H1 (cell line): Measurements from ENCODE around the gene AKR1B15. TPM values are rescaled to one million over a fixed set of nuclear protein-coding genes. Genes with fewer than 3 reads are reported as not detected.

Experiments used
- CTCF ChIA-PET: fragments of 300-600 bp; sonication (Branson Sonifier 250); formaldehyde crosslinking; loops from one replicate; lab custom pipeline; 2021; ENCODE audit not compliant: partially characterized antibody; lab: Charles Lee
- POLR2A ChIA-PET: fragments of 300-600 bp; sonication (Branson Sonifier 250); formaldehyde crosslinking; loops from one replicate; lab custom pipeline; 2021; ENCODE audit warnings: inconsistent platforms; ENCODE audit not compliant: partially characterized antibody; lab: Charles Lee
- DNase-seq, 2 experiments: peaks; one replicate each; pipeline versions ENCODE4 v3.0.0 to v3.0.0-alpha.2; 2010 to 2022; ENCODE audit warnings: low spot score in 2 of 2, low read depth in 1 of 2, mixed read lengths in 1 of 2
- FAIRE-seq: peaks from 2 replicates; lab custom pipeline; 2011; peaks lifted over from hg19 to GRCh38; lab: Jason Lieb, UNC
- H2AFZ ChIP-seq: 2 replicates; pipeline ENCODE4 v1.8.1; 2012; ENCODE audit warnings: low read length, inconsistent platforms
- H2AK5ac ChIP-seq: 2 replicates; pipeline ENCODE4 v1.6.1; 2013; ENCODE audit warnings: low read depth, low read length
- H2BK120ac ChIP-seq: replicated peaks from 2 replicates; pipeline ENCODE3; 2013; ENCODE audit warnings: low read depth, low read length, inconsistent platforms
- H2BK12ac ChIP-seq: 2 replicates; pipeline ENCODE4 v1.6.1; 2013; ENCODE audit warnings: low read depth, low read length
- H2BK15ac ChIP-seq: 2 replicates; pipeline ENCODE4 v1.6.1; 2013; ENCODE audit warnings: low read length
- H2BK20ac ChIP-seq: 2 replicates; pipeline ENCODE4 v1.6.1; 2013; ENCODE audit warnings: low read length
- H2BK5ac ChIP-seq: 2 replicates; pipeline ENCODE4 v1.6.1; 2013; ENCODE audit warnings: low read depth, low read length
- H3K14ac ChIP-seq: 2 replicates; pipeline ENCODE4 v1.6.1; 2013; ENCODE audit warnings: inconsistent platforms; ENCODE audit not compliant: insufficient read length
- H3K18ac ChIP-seq: 2 replicates; pipeline ENCODE4 v1.6.1; 2013; ENCODE audit warnings: low read length; ENCODE audit errors: extremely low read depth
- H3K23ac ChIP-seq: 2 replicates; pipeline ENCODE4 v1.6.1; 2013; ENCODE audit warnings: inconsistent platforms; ENCODE audit not compliant: insufficient read length
- H3K23me2 ChIP-seq: 2 replicates; pipeline ENCODE4 v1.6.1; 2013; ENCODE audit warnings: low read depth, low read length
- H3K27ac ChIP-seq: 2 replicates; pipeline ENCODE4 v1.6.1; 2011; ENCODE audit warnings: low read depth, low read length, inconsistent platforms
- H3K27me3 ChIP-seq, 4 experiments: replicated peaks in 1 of 4; 1 replicate in 1 of 4; 2 replicates in 3 of 4; pipeline versions ENCODE4 v1.6.1 to v1.8.1; 2011 to 2013; ENCODE audit warnings: low read length in 3 of 4, mild to moderate bottlenecking in 3 of 4, inconsistent platforms in 2 of 4, mixed read lengths in 2 of 4, moderate library complexity in 1 of 4; ENCODE audit not compliant: control insufficient read depth in 3 of 4, insufficient read depth in 3 of 4; ENCODE audit errors: extremely low read depth in 1 of 4
- H3K36me3 ChIP-seq, 4 experiments: 2 replicates each; pipeline versions ENCODE4 v1.6.1 to v1.8.1; 2011 to 2013; ENCODE audit warnings: mild to moderate bottlenecking in 4 of 4, low read length in 3 of 4, moderate library complexity in 2 of 4, control low read depth in 1 of 4, inconsistent platforms in 1 of 4; ENCODE audit not compliant: insufficient read depth in 4 of 4, control insufficient read depth in 2 of 4
- H3K4ac ChIP-seq: replicated peaks from 2 replicates; pipeline ENCODE3; 2013; ENCODE audit warnings: low read length, low read depth, mixed read lengths, inconsistent platforms; ENCODE audit not compliant: insufficient read length
- H3K4me1 ChIP-seq, 4 experiments: replicated peaks in 1 of 4; 1 replicate in 1 of 4; 2 replicates in 3 of 4; pipeline versions ENCODE4 v1.6.1 to v1.8.1; 2011 to 2013; ENCODE audit warnings: low read length in 3 of 4, inconsistent platforms in 2 of 4, mixed read lengths in 1 of 4; ENCODE audit not compliant: insufficient read depth in 4 of 4, control insufficient read depth in 3 of 4
- H3K4me2 ChIP-seq, 2 experiments: 2 replicates each; pipeline versions ENCODE4 v1.6.1 to v1.8.1; 2011 to 2013; ENCODE audit warnings: low read depth in 2 of 2, low read length in 2 of 2, control low read depth in 1 of 2, inconsistent platforms in 1 of 2, mild to moderate bottlenecking in 1 of 2; ENCODE audit not compliant: insufficient read depth in 1 of 2
- H3K4me3 ChIP-seq, 4 experiments: fragments of 200-600, 300-600 bp in 1 of 4; sonication (generic), shearing (Covaris generic), sonication (Bioruptor Twin) in 1 of 4; 2 replicates each; pipeline versions ENCODE4 v1.5.1 to v1.8.1; 2011 to 2016; ENCODE audit warnings: low read length in 4 of 4, low read depth in 3 of 4, control low read depth in 2 of 4, inconsistent platforms in 2 of 4, mild to moderate bottlenecking in 2 of 4, mixed read lengths in 1 of 4, moderate library complexity in 1 of 4; ENCODE audit not compliant: insufficient read depth in 2 of 4; ENCODE audit errors: extremely low read depth in 1 of 4
- H3K56ac ChIP-seq: replicated peaks from 2 replicates; pipeline ENCODE3; 2013; ENCODE audit warnings: low read depth, mild to moderate bottlenecking, mixed read lengths, low read length, inconsistent platforms; ENCODE audit not compliant: insufficient read length
- H3K79me1 ChIP-seq: 2 replicates; pipeline ENCODE4 v1.6.1; 2013; ENCODE audit warnings: low read depth, low read length, control low read depth
- H3K79me2 ChIP-seq, 2 experiments: 2 replicates each; pipeline versions ENCODE4 v1.6.1 to v1.8.1; 2012 to 2013; ENCODE audit warnings: low read length in 2 of 2, mild to moderate bottlenecking in 2 of 2, inconsistent platforms in 1 of 2; ENCODE audit not compliant: insufficient read depth in 2 of 2, control insufficient read depth in 1 of 2
- H3K9ac ChIP-seq, 4 experiments: replicated peaks in 1 of 4; 1 replicate in 1 of 4; 2 replicates in 3 of 4; pipeline versions ENCODE4 v1.6.1 to v1.8.1; 2011 to 2013; ENCODE audit warnings: low read depth in 3 of 4, low read length in 3 of 4, control low read depth in 2 of 4, mild to moderate bottlenecking in 2 of 4, moderate library complexity in 2 of 4, inconsistent platforms in 1 of 4; ENCODE audit errors: extremely low read depth in 1 of 4
- H3K9me3 ChIP-seq, 2 experiments: 2 replicates each; pipeline versions ENCODE4 v1.6.1 to v1.8.1; 2012 to 2013; ENCODE audit warnings: mild to moderate bottlenecking in 2 of 2, moderate library complexity in 2 of 2, control low read depth in 1 of 2, inconsistent platforms in 1 of 2, low read depth in 1 of 2, low read length in 1 of 2, mixed read lengths in 1 of 2; ENCODE audit not compliant: insufficient read depth in 2 of 2
- H4K20me1 ChIP-seq, 2 experiments: replicated peaks in 1 of 2; 2 replicates each; pipeline versions ENCODE3 to v1.8.1; 2011 to 2013; ENCODE audit warnings: inconsistent platforms in 2 of 2, low read length in 2 of 2, mild to moderate bottlenecking in 1 of 2; ENCODE audit not compliant: insufficient read depth in 2 of 2, control insufficient read depth in 1 of 2
- H4K5ac ChIP-seq: 2 replicates; pipeline ENCODE4 v1.6.1; 2013; ENCODE audit warnings: low read length, low read depth, mixed read lengths, inconsistent platforms; ENCODE audit not compliant: insufficient read length
- H4K8ac ChIP-seq: 2 replicates; pipeline ENCODE4 v1.8.0; 2013; ENCODE audit warnings: mild to moderate bottlenecking, moderate library complexity, low read length, inconsistent platforms; ENCODE audit not compliant: insufficient read depth; ENCODE audit errors: extremely low read depth
- H4K91ac ChIP-seq: replicated peaks from 2 replicates; pipeline ENCODE3; 2013; ENCODE audit warnings: low read length, mixed read lengths, inconsistent platforms; ENCODE audit not compliant: insufficient read length
- GTF2F1 ChIP-seq: IDR thresholded peaks from 2 replicates; pipeline ENCODE4 v1.6.1; 2012; ENCODE audit warnings: low read depth, low read length, improper control_type of control experiment, borderline replicate concordance
- JUND ChIP-seq: IDR thresholded peaks from 2 replicates; pipeline ENCODE4 v1.6.1; 2011; ENCODE audit warnings: mild to moderate bottlenecking, improper control_type of control experiment, low read length
- WGBS, 2 experiments: shearing (Covaris generic) in 1 of 2; methylation state at CpG; one replicate each; pipeline versions ENCODE4 v1.1.6 to v1.1.7; 2013 to 2015; ENCODE audit warnings: low lambda C conversion rate in 2 of 2, mixed read lengths in 2 of 2, inconsistent platforms in 1 of 2, low coverage in 1 of 2, missing lambda C conversion rate in 1 of 2; ENCODE audit not compliant: insufficient replicate concordance in 2 of 2, insufficient coverage in 1 of 2, insufficient read length in 1 of 2; ENCODE audit errors: extremely low coverage in 1 of 2, missing lambda C conversion rate in 1 of 2; 5-methylcytosine and 5-hydroxymethylcytosine counted together
- polyA plus RNA-seq, 7 experiments: library from polyadenylated mRNA; depleted of rRNA in 3 of 7; stranded (reverse) in 5 of 7; unstranded in 2 of 7; fragments of >200 nt in 5 of 7; fragments of 200-250 nt in 2 of 7; gene quantifications; 1 replicate in 5 of 7; 2 replicates in 1 of 7; 4 replicates in 1 of 7; pipeline versions ENCODE4 v1.2.1 to v1.2.3, GENCODE V29; 2011 to 2013; ENCODE audit warnings: missing spikeins in 2 of 7, mixed read lengths in 2 of 7
- total RNA-seq: library from RNA; stranded (reverse); fragmentation: NEBNext Ultra II Directional; extraction: Animal tissue kit (Norgen Biotek cat#: 25700); gene quantifications from 2 replicates; pipeline ENCODE4 v1.2.1, GENCODE V29; 2021

The AKR1B15 gene
- total and polyA plus RNA-seq, 2 of the 8 experiments (the other 6 are each of a cell fraction or from before 2014, with no cell fraction given): 0.15 to 0.47 TPM

DNA sequence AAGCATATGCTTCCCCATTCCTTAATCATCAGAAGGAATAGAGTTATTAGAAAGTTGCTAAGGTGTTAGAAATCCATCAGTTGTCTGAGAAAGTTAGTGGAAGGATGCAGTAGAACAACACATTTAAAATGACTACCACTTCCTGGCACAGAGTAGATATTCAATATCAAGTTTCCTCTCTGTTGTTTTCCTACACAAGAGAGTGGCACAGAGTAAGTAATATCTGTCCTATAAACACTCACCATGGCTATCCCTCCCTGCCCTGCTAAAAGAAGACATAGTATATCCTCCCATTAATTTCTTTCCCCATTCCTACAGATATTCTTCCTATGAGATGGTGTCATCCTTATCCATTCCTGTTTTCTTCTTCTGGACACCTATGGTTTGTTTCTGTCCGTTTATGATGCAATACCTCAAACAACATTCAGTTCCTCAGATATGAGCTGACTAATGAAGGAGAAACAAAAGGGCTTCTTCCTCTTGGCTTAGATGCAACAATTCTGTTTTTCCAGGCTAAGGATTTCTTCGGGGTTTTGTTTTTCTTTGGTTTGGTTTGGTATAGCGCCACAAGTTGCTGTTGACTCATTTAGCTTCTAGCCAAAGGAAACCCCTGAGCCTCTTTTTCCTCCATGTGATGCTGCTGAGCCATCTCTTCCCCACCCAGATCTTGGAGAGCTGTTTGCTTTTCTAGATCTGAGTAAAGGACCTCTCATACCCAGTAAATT lies 64.9 kb downstream of the AKR1B15 start:
- Histone ChIP-seq H4K91ac (no peak overlapping the region), H3K56ac (no peak overlapping the region), H3K4ac (no peak overlapping the region), H2BK15ac (no peak overlapping the region), H4K5ac (no peak overlapping the region), H3K79me2 (no peaks in the 10 kb centered on the region), H3K4me3 (no peak overlapping the region), H2BK12ac (no peak overlapping the region), H2AK5ac (no peak overlapping the region), H3K79me1 (no peaks in the 10 kb centered on the region), H4K20me1 (no peaks in the 10 kb centered on the region), H3K27ac (no peak overlapping the region), H3K4me1 (no peaks in the 10 kb centered on the region), H2BK120ac (no peak overlapping the region), H3K18ac (no peak overlapping the region), H2BK5ac (no peak overlapping the region), H3K4me2 (no peak overlapping the region), H3K9me3 (no peaks in the 10 kb centered on the region), H2AFZ (no peak overlapping the region), H3K23me2 (no peaks in the 10 kb centered on the region), H3K23ac (no peak overlapping the region), H3K9ac (no peak overlapping the region), H3K36me3 (no peaks in the 10 kb centered on the region), H3K14ac (no peak overlapping the region), H2BK20ac (no peak overlapping the region), H3K27me3 (peaks cover 0 to 3% (median 0%) of the 10 kb centered on the region in 4 experiments; a peak in 1 of 7 replicates), H4K8ac (no peak overlapping the region)
- ChIA-PET POLR2A (no interaction called here), CTCF (interaction anchor here (1.1 to 1.2 kb wide), 2 partner anchors 8 to 181 kb away, joined by 4 to 5 read pairs; no protein-coding TSS in a partner anchor)
- 82% methylated on average over 3 of the region's 3 CpGs; no CpG with 5 or more reads in 1 of the 2 experiments for WGBS, 2 experiments
- DNase-seq (no peak), FAIRE-seq (no peak)
- TF ChIP-seq JUND: no peak
- TF ChIP-seq GTF2F1: no peak
